ENCODE measurements around the gene CDR2L. TPM values are rescaled to one million over a fixed set of nuclear protein-coding genes. Genes with fewer than 3 reads are reported as not detected.

The CDR2L gene
- total and polyA plus RNA-seq, 4 donors: 0.70 to 1.5 (median 0.94) TPM

DNA sequence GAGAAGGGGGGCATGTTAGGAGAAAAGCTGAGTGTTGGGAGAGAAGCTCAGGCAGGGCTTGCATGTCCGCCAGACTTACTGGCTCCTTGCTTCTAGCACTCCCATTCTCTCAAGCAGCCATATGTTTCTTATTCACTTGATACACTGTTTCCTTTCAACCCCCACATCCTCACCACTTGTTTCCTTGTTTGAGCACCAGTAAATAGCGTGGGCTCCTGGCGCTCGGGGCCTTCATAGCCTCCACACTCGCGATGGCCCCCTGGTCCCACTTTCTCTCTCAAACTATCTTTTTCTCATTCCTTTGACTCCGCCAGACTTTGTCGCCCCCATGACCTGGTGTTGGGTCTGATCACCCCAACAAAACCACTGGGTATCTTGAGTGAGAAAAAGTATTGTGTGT, 42.7 kb downstream of the CDR2L start:
- Histone ChIP-seq H3K9ac (ENCODE audit: low read depth in 1 of 2, low read length in 2 of 2) (no peak overlapping the region), H3K4me3 (ENCODE audit: low read depth in 1 of 3, low read length in 3 of 3) (no peak overlapping the region), H3K27me3 (ENCODE audit: control insufficient read depth in 4 of 4, insufficient read depth in 4 of 4, low read length in 3 of 4) (no peaks in the 10 kb centered on the region), H3K9me3 (ENCODE audit: control insufficient read depth in 4 of 4, low read length in 3 of 4) (no peaks in the 10 kb centered on the region), H3K4me1 (ENCODE audit: control insufficient read depth in 4 of 4, insufficient read depth in 4 of 4, low read length in 3 of 4) (peaks cover 2 to 18% (median 12%) of the 10 kb centered on the region in 4 donors), H3K27ac (ENCODE audit: low read depth in 1 of 2, low read length in 2 of 2) (no peak overlapping the region), H3K36me3 (ENCODE audit: control insufficient read depth in 4 of 4, insufficient read depth in 3 of 4, low read depth in 1 of 4, low read length in 3 of 4) (no peaks in the 10 kb centered on the region)
- no peak for TF ChIP-seq GABPA (IDR thresholded peaks at IDR 0.05 in 1 of 2, conservative IDR thresholded peaks at IDR 0.05 in 1 of 2)
- no peak for TF ChIP-seq RXRA (IDR thresholded peaks at IDR 0.05)
- TF ChIP-seq FOXA1 (IDR thresholded peaks at IDR 0.05): no peak
- no peak for TF ChIP-seq HNF4G (IDR thresholded peaks at IDR 0.05)
- no peak for TF ChIP-seq SP1 (IDR thresholded peaks at IDR 0.05)
- DNase-seq (ENCODE audit: low spot score): no peak
- WGBS: 89% methylated on average over 8 of the region's 8 CpGs

- Histone ChIP-seq H3K9ac (ENCODE audit: low read depth in 1 of 2, low read length in 2 of 2) (no peak overlapping the region), H3K36me3 (ENCODE audit: control insufficient read depth in 4 of 4, insufficient read depth in 3 of 4, low read depth in 1 of 4, low read length in 3 of 4) (no peaks in the 10 kb centered on the region), H3K27me3 (ENCODE audit: control insufficient read depth in 4 of 4, insufficient read depth in 4 of 4, low read length in 3 of 4) (no peaks in the 10 kb centered on the region), H3K4me1 (ENCODE audit: control insufficient read depth in 4 of 4, insufficient read depth in 4 of 4, low read length in 3 of 4) (peaks cover 5 to 24% (median 15%) of the 10 kb centered on the region in 4 donors), H3K9me3 (ENCODE audit: control insufficient read depth in 4 of 4, low read length in 3 of 4) (no peaks in the 10 kb centered on the region), H3K27ac (ENCODE audit: low read depth in 1 of 2, low read length in 2 of 2) (no peak overlapping the region), H3K4me3 (ENCODE audit: low read depth in 1 of 3, low read length in 3 of 3) (no peak overlapping the region)
- 40% methylated on average over 10 of the region's 10 CpGs for WGBS
- DNase-seq (ENCODE audit: low spot score): peak; percentile 38
- TF ChIP-seq ATF3 (IDR thresholded peaks at IDR 0.05): no peak
- TF ChIP-seq FOXA2 (IDR thresholded peaks at IDR 0.05): no peak
- TF ChIP-seq YY1 (IDR thresholded peaks at IDR 0.05): no peak
- no peak for TF ChIP-seq MAX (IDR thresholded peaks at IDR 0.05)
- no peak for TF ChIP-seq GABPA (IDR thresholded peaks at IDR 0.05 in 1 of 2, conservative IDR thresholded peaks at IDR 0.05 in 1 of 2)
- no peak for TF ChIP-seq JUND (IDR thresholded peaks at IDR 0.05)
- TF ChIP-seq RXRA (IDR thresholded peaks at IDR 0.05): no peak
- no peak for TF ChIP-seq CTCF (IDR thresholded peaks at IDR 0.05; ENCODE audit: low read depth, low read length, missing input control)
- TF ChIP-seq NR2F2 (IDR thresholded peaks at IDR 0.05): no peak
- no peak for TF ChIP-seq TAF1 (conservative IDR thresholded peaks at IDR 0.05)
- TF ChIP-seq, protein P1, sequence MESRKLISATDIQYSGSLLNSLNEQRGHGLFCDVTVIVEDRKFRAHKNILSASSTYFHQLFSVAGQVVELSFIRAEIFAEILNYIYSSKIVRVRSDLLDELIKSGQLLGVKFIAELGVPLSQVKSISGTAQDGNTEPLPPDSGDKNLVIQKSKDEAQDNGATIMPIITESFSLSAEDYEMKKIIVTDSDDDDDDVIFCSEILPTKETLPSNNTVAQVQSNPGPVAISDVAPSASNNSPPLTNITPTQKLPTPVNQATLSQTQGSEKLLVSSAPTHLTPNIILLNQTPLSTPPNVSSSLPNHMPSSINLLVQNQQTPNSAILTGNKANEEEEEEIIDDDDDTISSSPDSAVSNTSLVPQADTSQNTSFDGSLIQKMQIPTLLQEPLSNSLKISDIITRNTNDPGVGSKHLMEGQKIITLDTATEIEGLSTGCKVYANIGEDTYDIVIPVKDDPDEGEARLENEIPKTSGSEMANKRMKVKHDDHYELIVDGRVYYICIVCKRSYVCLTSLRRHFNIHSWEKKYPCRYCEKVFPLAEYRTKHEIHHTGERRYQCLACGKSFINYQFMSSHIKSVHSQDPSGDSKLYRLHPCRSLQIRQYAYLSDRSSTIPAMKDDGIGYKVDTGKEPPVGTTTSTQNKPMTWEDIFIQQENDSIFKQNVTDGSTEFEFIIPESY (IDR thresholded peaks at IDR 0.05): no peak
- no peak for TF ChIP-seq RAD21 (IDR thresholded peaks at IDR 0.05)
- no peak for TF ChIP-seq SP1 (IDR thresholded peaks at IDR 0.05)
- no peak for TF ChIP-seq FOXA1 (IDR thresholded peaks at IDR 0.05)
- no peak for TF ChIP-seq HNF4G (IDR thresholded peaks at IDR 0.05)
Measured at GRCh38 chr17:75031972-75032719, 44.7 kb downstream of the CDR2L start.
